GM23338 (cell line): Measurements from ENCODE around the gene CLN6. TPM values are rescaled to one million over a fixed set of nuclear protein-coding genes. Genes with fewer than 3 reads are reported as not detected.

ENCODE experiments used
- CREB1 ChIP-seq: fragments of 250-450 bp; sonication (Bioruptor Pico); IDR thresholded peaks from 2 replicates; pipeline ENCODE4 v1.5.0; 2020; ENCODE audit warnings: low read depth, mild to moderate bottlenecking, moderate library complexity
- EZH2 ChIP-seq: fragments of 200-600 bp; sonication (generic); IDR thresholded peaks from one replicate; pipeline ENCODE4 v1.8.0; 2017; ENCODE audit warnings: antibody characterized with exemption, mild to moderate bottlenecking, low read depth; ENCODE audit not compliant: unreplicated experiment
- POLR2AphosphoS5 ChIP-seq: IDR thresholded peaks from 2 replicates; pipeline ENCODE4 v1.6.1; 2016; ENCODE audit warnings: antibody characterized with exemption, low read depth
- ZNF114 ChIP-seq: fragments of 250-450 bp; sonication (Bioruptor Pico); IDR thresholded peaks from 2 replicates; pipeline ENCODE4 v1.5.0; 2020; ENCODE audit warnings: mild to moderate bottlenecking, moderate library complexity
- ZNF331 ChIP-seq: fragments of 250-450 bp; sonication (Bioruptor Pico); IDR thresholded peaks from 2 replicates; pipeline ENCODE4 v1.5.0; 2020; ENCODE audit warnings: low read depth, mild to moderate bottlenecking, moderate library complexity
- polyA plus RNA-seq: library from polyadenylated mRNA; unstranded; fragments of >200 nt; fragmentation: Nextera tagmentation; extraction: Ambion mirVana; gene quantifications from 2 replicates; pipeline ENCODE4 v1.2.1, GENCODE V29; 2016
- total RNA-seq: library from RNA; depleted of rRNA; stranded (reverse); fragments of >200 nt; shearing (Covaris generic); gene quantifications from 2 replicates; pipeline ENCODE4 v1.2.3, GENCODE V29; 2014
- TF ChIP-seq, protein P1 (sequence below): fragments of 250-450 bp; sonication (Bioruptor Pico); IDR thresholded peaks from 2 replicates; pipeline ENCODE4 v1.5.0; 2020; ENCODE audit warnings: mild to moderate bottlenecking, moderate library complexity
- TF ChIP-seq, protein P2 (sequence below): IDR thresholded peaks from 2 replicates; pipeline ENCODE4 v1.6.1; 2016; ENCODE audit warnings: antibody characterized with exemption
- TF ChIP-seq, protein P3 (sequence below): IDR thresholded peaks from one replicate; pipeline ENCODE4 v1.6.1; 2018; ENCODE audit warnings: antibody characterized with exemption; ENCODE audit not compliant: unreplicated experiment

The CLN6 gene
- total and polyA plus RNA-seq, 2 experiments from 2014 or later, result 20.7 to 69.5 TPM

DNA sequence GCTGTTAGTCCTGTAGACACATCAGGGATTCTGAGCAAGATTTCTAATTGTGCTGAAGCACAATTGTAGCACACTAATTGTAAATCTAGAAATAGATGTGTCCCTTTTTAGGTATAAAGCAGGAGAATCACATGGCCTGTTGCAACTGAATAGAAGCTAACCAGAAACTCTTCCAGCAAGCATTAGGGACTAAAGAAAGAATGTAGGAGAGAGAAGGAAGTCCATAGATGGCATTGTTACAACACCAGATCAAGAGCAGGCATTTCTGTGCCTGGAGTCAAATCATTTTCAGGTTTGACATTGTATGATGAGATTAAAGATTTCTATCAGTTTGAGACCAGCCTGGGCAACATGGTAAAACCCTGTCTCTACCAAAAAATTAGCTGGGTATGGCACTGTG, 51.8 kb downstream of the CLN6 start (continued):
- TF ChIP-seq, protein P1, sequence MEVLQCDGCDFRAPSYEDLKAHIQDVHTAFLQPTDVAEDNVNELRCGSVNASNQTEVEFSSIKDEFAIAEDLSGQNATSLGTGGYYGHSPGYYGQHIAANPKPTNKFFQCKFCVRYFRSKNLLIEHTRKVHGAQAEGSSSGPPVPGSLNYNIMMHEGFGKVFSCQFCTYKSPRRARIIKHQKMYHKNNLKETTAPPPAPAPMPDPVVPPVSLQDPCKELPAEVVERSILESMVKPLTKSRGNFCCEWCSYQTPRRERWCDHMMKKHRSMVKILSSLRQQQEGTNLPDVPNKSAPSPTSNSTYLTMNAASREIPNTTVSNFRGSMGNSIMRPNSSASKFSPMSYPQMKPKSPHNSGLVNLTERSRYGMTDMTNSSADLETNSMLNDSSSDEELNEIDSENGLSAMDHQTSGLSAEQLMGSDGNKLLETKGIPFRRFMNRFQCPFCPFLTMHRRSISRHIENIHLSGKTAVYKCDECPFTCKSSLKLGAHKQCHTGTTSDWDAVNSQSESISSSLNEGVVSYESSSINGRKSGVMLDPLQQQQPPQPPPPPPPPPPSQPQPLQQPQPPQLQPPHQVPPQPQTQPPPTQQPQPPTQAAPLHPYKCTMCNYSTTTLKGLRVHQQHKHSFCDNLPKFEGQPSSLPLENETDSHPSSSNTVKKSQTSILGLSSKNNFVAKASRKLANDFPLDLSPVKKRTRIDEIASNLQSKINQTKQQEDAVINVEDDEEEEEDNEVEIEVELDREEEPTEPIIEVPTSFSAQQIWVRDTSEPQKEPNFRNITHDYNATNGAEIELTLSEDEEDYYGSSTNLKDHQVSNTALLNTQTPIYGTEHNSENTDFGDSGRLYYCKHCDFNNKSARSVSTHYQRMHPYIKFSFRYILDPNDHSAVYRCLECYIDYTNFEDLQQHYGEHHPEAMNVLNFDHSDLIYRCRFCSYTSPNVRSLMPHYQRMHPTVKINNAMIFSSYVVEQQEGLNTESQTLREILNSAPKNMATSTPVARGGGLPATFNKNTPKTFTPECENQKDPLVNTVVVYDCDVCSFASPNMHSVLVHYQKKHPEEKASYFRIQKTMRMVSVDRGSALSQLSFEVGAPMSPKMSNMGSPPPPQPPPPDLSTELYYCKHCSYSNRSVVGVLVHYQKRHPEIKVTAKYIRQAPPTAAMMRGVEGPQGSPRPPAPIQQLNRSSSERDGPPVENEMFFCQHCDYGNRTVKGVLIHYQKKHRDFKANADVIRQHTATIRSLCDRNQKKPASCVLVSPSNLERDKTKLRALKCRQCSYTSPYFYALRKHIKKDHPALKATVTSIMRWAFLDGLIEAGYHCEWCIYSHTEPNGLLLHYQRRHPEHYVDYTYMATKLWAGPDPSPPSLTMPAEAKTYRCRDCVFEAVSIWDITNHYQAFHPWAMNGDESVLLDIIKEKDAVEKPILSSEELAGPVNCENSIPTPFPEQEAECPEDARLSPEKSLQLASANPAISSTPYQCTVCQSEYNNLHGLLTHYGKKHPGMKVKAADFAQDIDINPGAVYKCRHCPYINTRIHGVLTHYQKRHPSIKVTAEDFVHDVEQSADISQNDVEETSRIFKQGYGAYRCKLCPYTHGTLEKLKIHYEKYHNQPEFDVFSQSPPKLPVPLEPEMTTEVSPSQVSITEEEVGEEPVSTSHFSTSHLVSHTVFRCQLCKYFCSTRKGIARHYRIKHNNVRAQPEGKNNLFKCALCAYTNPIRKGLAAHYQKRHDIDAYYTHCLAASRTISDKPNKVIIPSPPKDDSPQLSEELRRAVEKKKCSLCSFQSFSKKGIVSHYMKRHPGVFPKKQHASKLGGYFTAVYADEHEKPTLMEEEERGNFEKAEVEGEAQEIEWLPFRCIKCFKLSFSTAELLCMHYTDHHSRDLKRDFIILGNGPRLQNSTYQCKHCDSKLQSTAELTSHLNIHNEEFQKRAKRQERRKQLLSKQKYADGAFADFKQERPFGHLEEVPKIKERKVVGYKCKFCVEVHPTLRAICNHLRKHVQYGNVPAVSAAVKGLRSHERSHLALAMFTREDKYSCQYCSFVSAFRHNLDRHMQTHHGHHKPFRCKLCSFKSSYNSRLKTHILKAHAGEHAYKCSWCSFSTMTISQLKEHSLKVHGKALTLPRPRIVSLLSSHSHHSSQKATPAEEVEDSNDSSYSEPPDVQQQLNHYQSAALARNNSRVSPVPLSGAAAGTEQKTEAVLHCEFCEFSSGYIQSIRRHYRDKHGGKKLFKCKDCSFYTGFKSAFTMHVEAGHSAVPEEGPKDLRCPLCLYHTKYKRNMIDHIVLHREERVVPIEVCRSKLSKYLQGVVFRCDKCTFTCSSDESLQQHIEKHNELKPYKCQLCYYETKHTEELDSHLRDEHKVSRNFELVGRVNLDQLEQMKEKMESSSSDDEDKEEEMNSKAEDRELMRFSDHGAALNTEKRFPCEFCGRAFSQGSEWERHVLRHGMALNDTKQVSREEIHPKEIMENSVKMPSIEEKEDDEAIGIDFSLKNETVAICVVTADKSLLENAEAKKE (CRISPR knock-in tag), result no peak
- TF ChIP-seq EZH2 (no peak), ZNF114 (CRISPR knock-in tag) (no peak), CREB1 (no peak), ZNF331 (CRISPR knock-in tag) (no peak), POLR2AphosphoS5 (no peak)
- TF ChIP-seq, protein P2, sequence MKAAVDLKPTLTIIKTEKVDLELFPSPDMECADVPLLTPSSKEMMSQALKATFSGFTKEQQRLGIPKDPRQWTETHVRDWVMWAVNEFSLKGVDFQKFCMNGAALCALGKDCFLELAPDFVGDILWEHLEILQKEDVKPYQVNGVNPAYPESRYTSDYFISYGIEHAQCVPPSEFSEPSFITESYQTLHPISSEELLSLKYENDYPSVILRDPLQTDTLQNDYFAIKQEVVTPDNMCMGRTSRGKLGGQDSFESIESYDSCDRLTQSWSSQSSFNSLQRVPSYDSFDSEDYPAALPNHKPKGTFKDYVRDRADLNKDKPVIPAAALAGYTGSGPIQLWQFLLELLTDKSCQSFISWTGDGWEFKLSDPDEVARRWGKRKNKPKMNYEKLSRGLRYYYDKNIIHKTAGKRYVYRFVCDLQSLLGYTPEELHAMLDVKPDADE, result no peak
- TF ChIP-seq, protein P3, sequence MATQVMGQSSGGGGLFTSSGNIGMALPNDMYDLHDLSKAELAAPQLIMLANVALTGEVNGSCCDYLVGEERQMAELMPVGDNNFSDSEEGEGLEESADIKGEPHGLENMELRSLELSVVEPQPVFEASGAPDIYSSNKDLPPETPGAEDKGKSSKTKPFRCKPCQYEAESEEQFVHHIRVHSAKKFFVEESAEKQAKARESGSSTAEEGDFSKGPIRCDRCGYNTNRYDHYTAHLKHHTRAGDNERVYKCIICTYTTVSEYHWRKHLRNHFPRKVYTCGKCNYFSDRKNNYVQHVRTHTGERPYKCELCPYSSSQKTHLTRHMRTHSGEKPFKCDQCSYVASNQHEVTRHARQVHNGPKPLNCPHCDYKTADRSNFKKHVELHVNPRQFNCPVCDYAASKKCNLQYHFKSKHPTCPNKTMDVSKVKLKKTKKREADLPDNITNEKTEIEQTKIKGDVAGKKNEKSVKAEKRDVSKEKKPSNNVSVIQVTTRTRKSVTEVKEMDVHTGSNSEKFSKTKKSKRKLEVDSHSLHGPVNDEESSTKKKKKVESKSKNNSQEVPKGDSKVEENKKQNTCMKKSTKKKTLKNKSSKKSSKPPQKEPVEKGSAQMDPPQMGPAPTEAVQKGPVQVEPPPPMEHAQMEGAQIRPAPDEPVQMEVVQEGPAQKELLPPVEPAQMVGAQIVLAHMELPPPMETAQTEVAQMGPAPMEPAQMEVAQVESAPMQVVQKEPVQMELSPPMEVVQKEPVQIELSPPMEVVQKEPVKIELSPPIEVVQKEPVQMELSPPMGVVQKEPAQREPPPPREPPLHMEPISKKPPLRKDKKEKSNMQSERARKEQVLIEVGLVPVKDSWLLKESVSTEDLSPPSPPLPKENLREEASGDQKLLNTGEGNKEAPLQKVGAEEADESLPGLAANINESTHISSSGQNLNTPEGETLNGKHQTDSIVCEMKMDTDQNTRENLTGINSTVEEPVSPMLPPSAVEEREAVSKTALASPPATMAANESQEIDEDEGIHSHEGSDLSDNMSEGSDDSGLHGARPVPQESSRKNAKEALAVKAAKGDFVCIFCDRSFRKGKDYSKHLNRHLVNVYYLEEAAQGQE, result no peak
